ENCODE measurements around the gene KRT71.

Gene KRT71

GRCh38 chr12:52521175-52521567 is 31.8 kb downstream of the KRT71 start:
- no peaks in the 10 kb centered on the region for H3K4me1 ChIP-seq
- H3K4me2 ChIP-seq (ENCODE audit: low read length), result no peak overlapping the region
- no peak overlapping the region for H3K27ac ChIP-seq
- H3K36me3 ChIP-seq (ENCODE audit: control insufficient read depth, insufficient read depth, low read length), result no peaks in the 10 kb centered on the region
- H3K79me2 ChIP-seq, result no peaks in the 10 kb centered on the region
- H3K9me3 ChIP-seq (ENCODE audit: control insufficient read depth, low read length), result no peaks in the 10 kb centered on the region
- H3K9ac ChIP-seq, result no peak overlapping the region
- H3K27me3 ChIP-seq (ENCODE audit: control insufficient read depth, insufficient read depth, low read length), result no peaks in the 10 kb centered on the region
- no peak overlapping the region for H2AFZ ChIP-seq
- no peak for TF ChIP-seq CTCF (IDR thresholded peaks at IDR 0.05)
- no peak overlapping the region for H3K4me3 ChIP-seq (ENCODE audit: low read depth, low read length)

- Histone ChIP-seq H2AFZ (no peak within 1 kb of the TSS), H3K79me2 (no peaks in the 10 kb centered on the region), H3K9me3 (ENCODE audit: control insufficient read depth, low read length) (no peaks in the 10 kb centered on the region), H3K9ac (no peak within 1 kb of the TSS), H3K36me3 (ENCODE audit: control insufficient read depth, insufficient read depth, low read length) (no peaks in the 10 kb centered on the region), H3K27ac (no peak within 1 kb of the TSS), H3K4me3 (ENCODE audit: low read depth, low read length) (no peak within 1 kb of the TSS), H3K4me1 (no peaks in the 10 kb centered on the region), H3K4me2 (ENCODE audit: low read length) (no peak within 1 kb of the TSS), H3K27me3 (ENCODE audit: control insufficient read depth, insufficient read depth, low read length) (no peaks in the 10 kb centered on the region)
- TF ChIP-seq CTCF (IDR thresholded peaks at IDR 0.05), result no peak
These were observed 32.9 kb downstream of the KRT71 start, which contains the start of gene KRT5 for GRCh38 chr12:52519826-52520662. Gene KRT5, minus strand, starts transcription at chr12:52520394. Its CDS starts 98 bp downstream, at chr12:52520296.

GRCh38 chr12:52519387-52519703 is 33.6 kb downstream of the KRT71 start:
- no peaks in the 10 kb centered on the region for H3K79me2 ChIP-seq
- H3K4me2 ChIP-seq (ENCODE audit: low read length), result no peak overlapping the region
- no peak overlapping the region for H3K9ac ChIP-seq
- no peaks in the 10 kb centered on the region for H3K9me3 ChIP-seq (ENCODE audit: control insufficient read depth, low read length)
- no peaks in the 10 kb centered on the region for H3K27me3 ChIP-seq (ENCODE audit: control insufficient read depth, insufficient read depth, low read length)
- no peak overlapping the region for H2AFZ ChIP-seq
- no peaks in the 10 kb centered on the region for H3K36me3 ChIP-seq (ENCODE audit: control insufficient read depth, insufficient read depth, low read length)
- no peak overlapping the region for H3K27ac ChIP-seq
- no peaks in the 10 kb centered on the region for H3K4me1 ChIP-seq
- no peak for TF ChIP-seq CTCF (IDR thresholded peaks at IDR 0.05)
- H3K4me3 ChIP-seq (ENCODE audit: low read depth, low read length), result no peak overlapping the region

GRCh38 chr12:52518574-52519386 is 34.2 kb downstream of the KRT71 start:
- Histone ChIP-seq H3K9me3 (ENCODE audit: control insufficient read depth, low read length) (no peaks in the 10 kb centered on the region), H3K9ac (no peak overlapping the region), H3K4me3 (ENCODE audit: low read depth, low read length) (no peak overlapping the region), H3K36me3 (ENCODE audit: control insufficient read depth, insufficient read depth, low read length) (no peaks in the 10 kb centered on the region), H3K4me2 (ENCODE audit: low read length) (no peak overlapping the region), H3K27ac (no peak overlapping the region), H3K79me2 (no peaks in the 10 kb centered on the region), H3K4me1 (no peaks in the 10 kb centered on the region), H2AFZ (no peak overlapping the region), H3K27me3 (ENCODE audit: control insufficient read depth, insufficient read depth, low read length) (no peaks in the 10 kb centered on the region)
- TF ChIP-seq CTCF (IDR thresholded peaks at IDR 0.05), result no peak
